ENCODE results near the gene GPRC6A.

Gene GPRC6A

GRCh38 chr6:116783852-116784251 lies 45.0 kb downstream of the GPRC6A start:
- DNase-seq (ENCODE audit: low read depth), result no peak

DNA sequence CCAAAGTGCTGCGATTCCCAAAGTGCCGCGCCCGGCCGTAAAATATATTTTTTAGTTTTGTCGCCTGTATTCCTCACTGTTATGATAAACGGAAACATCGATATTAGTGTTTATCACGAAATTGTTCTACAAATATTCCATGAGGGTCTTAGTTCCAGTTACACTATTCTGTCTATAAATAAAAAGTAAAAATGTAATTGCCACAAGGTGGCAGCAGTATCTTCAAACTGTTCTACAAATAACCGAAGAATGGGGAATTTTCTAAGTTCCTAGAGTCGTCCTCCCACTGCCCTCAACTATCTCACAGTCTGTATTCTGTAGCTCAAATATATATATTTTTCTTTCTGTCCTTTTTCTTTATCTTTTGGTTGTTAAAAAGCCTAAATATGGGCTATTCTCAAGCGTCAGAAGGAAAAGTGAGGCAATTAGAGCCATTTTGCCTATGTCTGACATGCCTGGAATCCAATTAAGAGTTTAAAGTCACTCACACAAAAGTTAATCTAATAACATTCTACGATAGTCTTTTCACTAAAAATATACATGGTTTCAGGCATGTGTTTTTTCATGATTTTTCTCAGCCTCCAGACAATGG lies 49.2 kb downstream of the GPRC6A start:
- DNase-seq (ENCODE audit: low read depth), result no peak

- no peak for DNase-seq (ENCODE audit: low read depth)
These were observed 55.0 kb downstream of the GPRC6A start for GRCh38 chr6:116773886-116774285.

DNA sequence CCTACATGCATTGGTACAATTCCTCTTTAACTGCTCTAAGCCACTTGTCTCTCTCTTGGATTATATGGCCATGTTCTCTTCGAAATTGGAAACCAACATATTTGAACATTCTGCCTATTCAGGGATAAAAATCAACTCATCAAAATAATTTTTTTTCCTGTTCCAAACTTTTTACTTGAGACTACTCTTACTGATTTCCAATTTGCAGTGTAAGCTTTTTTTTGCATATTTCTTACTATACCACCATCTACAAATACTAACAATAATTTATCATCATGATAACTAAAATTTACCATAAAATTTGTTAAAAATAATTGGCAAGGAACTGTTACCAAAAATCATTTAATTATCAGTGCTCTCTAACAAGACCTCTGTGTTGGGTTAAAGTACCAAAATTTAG lies 56.4 kb downstream of the GPRC6A start:
- no peak for DNase-seq (ENCODE audit: low read depth)

GRCh38 chr6:116767715-116768114 lies 61.2 kb downstream of the GPRC6A start:
- no peak for DNase-seq (ENCODE audit: low read depth)

- DNase-seq (ENCODE audit: low read depth), result no peak
These were observed 62.2 kb downstream of the GPRC6A start for GRCh38 chr6:116766506-116767176.

- DNase-seq (ENCODE audit: low read depth), result no peak
These were observed 63.7 kb downstream of the GPRC6A start, which contains the start of gene FAM162B for GRCh38 chr6:116764961-116765841. Gene FAM162B (minus strand): TSS chr6:116765719. CDS start chr6:116765576, 143 bp downstream.

DNA sequence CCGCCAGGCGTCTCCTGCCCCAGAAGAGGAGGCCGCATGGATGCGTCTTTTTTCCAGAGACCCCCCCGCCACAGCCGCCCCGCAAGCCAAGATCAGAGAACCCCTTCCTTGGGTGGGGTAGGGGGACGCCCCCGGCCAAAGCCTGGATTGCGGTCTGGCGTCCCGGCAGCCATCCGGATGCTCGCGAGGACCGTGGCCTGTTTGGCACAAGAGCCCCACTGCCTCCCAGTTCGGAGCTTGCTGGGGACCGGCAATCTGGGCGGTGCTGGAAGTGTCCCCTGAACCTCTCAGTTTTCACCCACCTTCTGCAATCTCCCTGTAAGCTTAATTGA lies 64.3 kb downstream of the GPRC6A start:
- no peak for DNase-seq (ENCODE audit: low read depth)

DNA sequence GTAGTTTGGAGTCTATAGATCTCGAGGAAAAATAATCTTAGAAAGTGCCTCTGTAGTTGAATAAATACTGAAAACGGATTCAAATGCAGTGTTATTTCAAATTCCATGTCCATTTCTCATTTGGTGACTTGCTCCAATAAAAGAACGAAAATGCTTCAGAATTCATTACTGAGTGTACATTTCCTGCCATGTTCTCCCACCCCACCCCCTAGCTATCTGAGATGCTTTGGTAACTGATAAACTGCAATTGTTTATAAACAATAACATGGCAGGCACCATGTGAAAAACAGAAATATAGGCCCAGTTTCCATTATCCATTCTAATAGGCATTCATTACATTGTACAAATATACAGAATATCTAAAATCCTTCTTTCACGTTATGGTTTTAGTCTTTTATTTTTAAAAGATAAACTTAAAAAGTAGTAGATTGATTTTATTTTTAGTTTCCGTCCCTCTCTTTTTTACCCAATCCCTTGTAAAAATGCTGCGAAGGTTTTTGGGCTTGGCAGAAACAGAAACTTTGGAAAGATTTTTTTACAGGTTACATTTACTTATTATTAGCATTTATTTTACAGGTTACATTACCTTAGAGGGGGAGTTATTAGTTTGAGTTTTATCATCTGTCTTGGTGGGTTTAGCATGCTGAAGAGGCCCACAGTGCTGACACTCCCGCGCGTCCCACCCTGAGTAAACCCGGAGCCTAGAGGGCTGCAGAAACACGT lies 64.8 kb downstream of the GPRC6A start:
- no peak for DNase-seq (ENCODE audit: low read depth)

GRCh38 chr6:116763048-116763447 lies 65.8 kb downstream of the GPRC6A start:
- DNase-seq (ENCODE audit: low read depth), result no peak

DNA sequence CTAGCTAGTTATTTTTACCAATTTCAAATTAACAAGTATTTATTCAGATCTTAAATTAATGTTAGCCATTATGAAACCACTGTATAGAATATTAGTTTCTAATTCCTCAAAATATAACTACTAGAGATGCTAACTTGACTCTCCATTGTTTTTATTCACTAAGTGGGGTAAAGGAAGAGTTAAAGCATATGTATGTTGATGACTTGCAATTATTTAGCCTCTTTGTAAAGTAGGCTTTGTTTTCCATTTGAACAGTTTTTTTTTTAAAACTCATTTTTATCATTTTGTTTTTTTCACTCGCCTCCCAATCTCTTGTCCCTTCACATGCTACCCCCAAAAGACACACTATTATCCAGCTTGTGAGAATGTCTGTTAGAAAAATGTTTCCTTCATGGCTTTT lies 66.6 kb downstream of the GPRC6A start:
- no peak for DNase-seq (ENCODE audit: low read depth)

- DNase-seq (ENCODE audit: low read depth), result no peak
These were observed 67.1 kb downstream of the GPRC6A start for GRCh38 chr6:116761779-116762178.

- DNase-seq (ENCODE audit: low read depth), result no peak
These were observed 83.7 kb downstream of the GPRC6A start for GRCh38 chr6:116745176-116745575.

Data from stimulated activated CD8-positive, alpha-beta memory T cell treated with anti-CD3 and anti-CD28 coated beads, Interleukin-12 subunit alpha, Interleukin-12 subunit beta, amount 100 ng/mL, for 1 hour (primary cell).